ENCODE data around the gene THADA. TPM values are rescaled to one million over a fixed set of nuclear protein-coding genes. Genes with fewer than 3 reads are reported as not detected.

The THADA gene
- total and polyA plus RNA-seq, 2 donors (not counting 1 experiment from before 2014, with no cell fraction given): 9.2 to 36.2 TPM

- Histone ChIP-seq H3K36me3 (ENCODE audit: control insufficient read depth, insufficient read depth, low read length) (peaks cover 2% of the 10 kb centered on the region), H2AFZ (ENCODE audit: low read length) (no peak overlapping the region), H3K27me3 (ENCODE audit: control insufficient read depth, insufficient read depth, low read length) (no peaks in the 10 kb centered on the region), H3K9ac (ENCODE audit: insufficient read depth, low read length) (no peak overlapping the region), H3K4me3 (replicated peaks in 1 of 4; ENCODE audit: control extremely low read depth in 1 of 4, insufficient read depth in 1 of 4, low read depth in 3 of 4, low read length in 4 of 4) (no peak overlapping the region), H3K9me3 (ENCODE audit: control insufficient read depth, insufficient read depth, low read depth, low read length) (no peaks in the 10 kb centered on the region), H3K4me1 (ENCODE audit: control insufficient read depth, extremely low read depth, insufficient read depth, low read length) (no peaks in the 10 kb centered on the region), H3K27ac (ENCODE audit: insufficient read depth, low read length) (no peak overlapping the region), H3K4me2 (ENCODE audit: extremely low read depth, insufficient read depth, low read length) (no peak overlapping the region), H4K20me1 (ENCODE audit: control insufficient read depth, extremely low read depth, insufficient read depth, low read length) (no peaks in the 10 kb centered on the region), H3K79me2 (ENCODE audit: control insufficient read depth, insufficient read depth, low read length) (no peaks in the 10 kb centered on the region)
- DNase-seq (ENCODE audit: low read depth in 2 of 2): no peak
- TF ChIP-seq, protein P1, sequence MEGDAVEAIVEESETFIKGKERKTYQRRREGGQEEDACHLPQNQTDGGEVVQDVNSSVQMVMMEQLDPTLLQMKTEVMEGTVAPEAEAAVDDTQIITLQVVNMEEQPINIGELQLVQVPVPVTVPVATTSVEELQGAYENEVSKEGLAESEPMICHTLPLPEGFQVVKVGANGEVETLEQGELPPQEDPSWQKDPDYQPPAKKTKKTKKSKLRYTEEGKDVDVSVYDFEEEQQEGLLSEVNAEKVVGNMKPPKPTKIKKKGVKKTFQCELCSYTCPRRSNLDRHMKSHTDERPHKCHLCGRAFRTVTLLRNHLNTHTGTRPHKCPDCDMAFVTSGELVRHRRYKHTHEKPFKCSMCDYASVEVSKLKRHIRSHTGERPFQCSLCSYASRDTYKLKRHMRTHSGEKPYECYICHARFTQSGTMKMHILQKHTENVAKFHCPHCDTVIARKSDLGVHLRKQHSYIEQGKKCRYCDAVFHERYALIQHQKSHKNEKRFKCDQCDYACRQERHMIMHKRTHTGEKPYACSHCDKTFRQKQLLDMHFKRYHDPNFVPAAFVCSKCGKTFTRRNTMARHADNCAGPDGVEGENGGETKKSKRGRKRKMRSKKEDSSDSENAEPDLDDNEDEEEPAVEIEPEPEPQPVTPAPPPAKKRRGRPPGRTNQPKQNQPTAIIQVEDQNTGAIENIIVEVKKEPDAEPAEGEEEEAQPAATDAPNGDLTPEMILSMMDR (conservative IDR thresholded peaks at IDR 0.05 in 1 of 2, IDR thresholded peaks at IDR 0.05 in 1 of 2; ENCODE audit: low read depth in 1 of 2, low read length in 2 of 2): no peak
- no peak for TF ChIP-seq EZH2 (IDR thresholded peaks at IDR 0.05; ENCODE audit: low read length, missing control alignments)
Measured at GRCh38 chr2:43572244-43572643, 23.6 kb downstream of the THADA start.

GRCh38 chr2:43569921-43570320 is 25.9 kb downstream of the THADA start:
- no peaks in the 10 kb centered on the region for H3K79me2 ChIP-seq (ENCODE audit: control insufficient read depth, insufficient read depth, low read length)
- H3K27ac ChIP-seq (ENCODE audit: insufficient read depth, low read length): no peak overlapping the region
- H3K4me1 ChIP-seq (ENCODE audit: control insufficient read depth, extremely low read depth, insufficient read depth, low read length): no peaks in the 10 kb centered on the region
- DNase-seq (ENCODE audit: low read depth in 2 of 2): no peak
- no peak overlapping the region for H3K4me3 ChIP-seq (replicated peaks in 1 of 4; ENCODE audit: control extremely low read depth in 1 of 4, insufficient read depth in 1 of 4, low read depth in 3 of 4, low read length in 4 of 4)
- no peaks in the 10 kb centered on the region for H3K27me3 ChIP-seq (ENCODE audit: control insufficient read depth, insufficient read depth, low read length)
- no peak overlapping the region for H3K9ac ChIP-seq (ENCODE audit: insufficient read depth, low read length)
- no peak overlapping the region for H3K4me2 ChIP-seq (ENCODE audit: extremely low read depth, insufficient read depth, low read length)
- H2AFZ ChIP-seq (ENCODE audit: low read length): no peak overlapping the region
- TF ChIP-seq, protein P1 (conservative IDR thresholded peaks at IDR 0.05 in 1 of 2, IDR thresholded peaks at IDR 0.05 in 1 of 2; ENCODE audit: low read depth in 1 of 2, low read length in 2 of 2): no peak
- TF ChIP-seq EZH2 (IDR thresholded peaks at IDR 0.05; ENCODE audit: low read length, missing control alignments): no peak
- peaks cover 2% of the 10 kb centered on the region for H3K36me3 ChIP-seq (ENCODE audit: control insufficient read depth, insufficient read depth, low read length)
- H4K20me1 ChIP-seq (ENCODE audit: control insufficient read depth, extremely low read depth, insufficient read depth, low read length): no peaks in the 10 kb centered on the region
- H3K9me3 ChIP-seq (ENCODE audit: control insufficient read depth, insufficient read depth, low read depth, low read length): no peaks in the 10 kb centered on the region

GRCh38 chr2:43568228-43568627 is 27.6 kb downstream of the THADA start:
- TF ChIP-seq, protein P1 (conservative IDR thresholded peaks at IDR 0.05 in 1 of 2, IDR thresholded peaks at IDR 0.05 in 1 of 2; ENCODE audit: low read depth in 1 of 2, low read length in 2 of 2): no peak
- no peak for TF ChIP-seq EZH2 (IDR thresholded peaks at IDR 0.05; ENCODE audit: low read length, missing control alignments)
- H3K36me3 ChIP-seq (ENCODE audit: control insufficient read depth, insufficient read depth, low read length): peaks cover 2% of the 10 kb centered on the region
- H2AFZ ChIP-seq (ENCODE audit: low read length): no peak overlapping the region
- H3K27ac ChIP-seq (ENCODE audit: insufficient read depth, low read length): no peak overlapping the region
- no peaks in the 10 kb centered on the region for H3K4me1 ChIP-seq (ENCODE audit: control insufficient read depth, extremely low read depth, insufficient read depth, low read length)
- no peaks in the 10 kb centered on the region for H3K9me3 ChIP-seq (ENCODE audit: control insufficient read depth, insufficient read depth, low read depth, low read length)
- no peak overlapping the region for H3K4me3 ChIP-seq (replicated peaks in 1 of 4; ENCODE audit: control extremely low read depth in 1 of 4, insufficient read depth in 1 of 4, low read depth in 3 of 4, low read length in 4 of 4)
- no peaks in the 10 kb centered on the region for H4K20me1 ChIP-seq (ENCODE audit: control insufficient read depth, extremely low read depth, insufficient read depth, low read length)
- no peaks in the 10 kb centered on the region for H3K79me2 ChIP-seq (ENCODE audit: control insufficient read depth, insufficient read depth, low read length)
- no peak overlapping the region for H3K9ac ChIP-seq (ENCODE audit: insufficient read depth, low read length)
- no peak overlapping the region for H3K4me2 ChIP-seq (ENCODE audit: extremely low read depth, insufficient read depth, low read length)
- no peak for DNase-seq (ENCODE audit: low read depth in 2 of 2)
- no peaks in the 10 kb centered on the region for H3K27me3 ChIP-seq (ENCODE audit: control insufficient read depth, insufficient read depth, low read length)
